Renal cortical epithelial cell (primary cell): ENCODE results near the gene SLC25A19. TPM values are rescaled to one million over a fixed set of nuclear protein-coding genes. Genes with fewer than 3 reads are reported as not detected.
"Not testable (repeated sequence)": the region's sequence is repeated elsewhere in the genome, so short reads cannot be mapped to it uniquely, and the experiment has no call there.

Experiments
- DNase-seq: peaks from one replicate; pipeline ENCODE4 v3.0.0-alpha.2; 2011; ENCODE audit warnings: low read depth
- total RNA-seq: library from RNA; depleted of rRNA; stranded (reverse); fragments of >200 nt; gene quantifications from 2 replicates; pipeline ENCODE4 v1.2.3, GENCODE V29; 2014

The SLC25A19 gene
- total RNA-seq, 1 donor from 2014 or later, result 5.6 TPM

DNA sequence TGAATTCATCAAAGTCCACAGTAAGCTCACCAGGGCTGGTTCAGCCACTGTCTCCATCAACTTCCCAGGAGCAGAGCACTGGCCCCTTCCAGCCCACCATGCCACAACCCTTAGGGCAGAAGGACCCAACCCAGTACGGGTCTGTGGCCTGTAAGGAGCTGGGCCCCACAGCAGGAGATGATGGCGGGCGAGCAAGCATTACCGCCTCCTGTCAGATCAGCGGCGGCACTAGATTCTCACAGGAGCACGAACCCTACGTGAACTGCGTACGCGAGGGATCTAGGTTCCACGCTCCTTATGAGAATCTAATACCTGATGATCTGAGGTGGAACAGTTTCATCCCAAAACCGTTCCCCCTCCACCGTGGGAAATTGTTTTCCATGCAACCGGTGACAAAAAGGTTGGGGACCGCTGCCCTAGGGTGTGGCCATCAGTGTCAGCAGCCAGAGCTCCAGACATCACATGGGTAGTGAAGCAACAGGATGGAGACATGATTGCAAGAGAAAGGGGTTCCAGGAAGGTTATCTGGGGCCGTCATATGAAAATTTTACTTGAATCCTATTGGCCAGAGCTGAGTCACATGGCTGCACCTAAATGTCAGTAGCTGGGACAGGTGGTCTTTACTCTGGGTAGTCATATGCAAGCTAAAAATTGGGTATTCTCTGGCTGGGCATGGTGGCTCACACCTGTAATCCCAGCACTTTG, 12.4 kb upstream of the SLC25A19 start:
- DNase-seq, result no peak

DNA sequence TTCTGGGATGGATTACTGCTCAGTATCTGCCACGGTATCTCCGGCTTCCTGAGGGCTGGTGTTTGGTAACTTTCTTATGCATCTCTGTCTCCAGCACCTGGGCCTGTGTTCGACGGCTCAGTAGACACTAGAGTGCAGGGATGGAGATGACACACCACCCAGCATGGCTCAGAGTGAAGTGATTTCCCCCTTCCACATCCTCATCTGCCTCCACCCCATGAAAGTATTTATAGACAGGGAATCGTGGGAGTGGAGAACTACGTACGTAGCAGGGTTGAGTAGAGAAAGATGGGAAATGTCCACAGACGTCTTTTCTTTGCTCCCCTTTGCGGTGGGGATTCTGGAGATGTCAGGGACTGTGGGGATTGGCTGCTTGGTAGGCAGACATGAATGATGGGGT, 11.8 kb upstream of the SLC25A19 start:
- DNase-seq, result no peak

DNA sequence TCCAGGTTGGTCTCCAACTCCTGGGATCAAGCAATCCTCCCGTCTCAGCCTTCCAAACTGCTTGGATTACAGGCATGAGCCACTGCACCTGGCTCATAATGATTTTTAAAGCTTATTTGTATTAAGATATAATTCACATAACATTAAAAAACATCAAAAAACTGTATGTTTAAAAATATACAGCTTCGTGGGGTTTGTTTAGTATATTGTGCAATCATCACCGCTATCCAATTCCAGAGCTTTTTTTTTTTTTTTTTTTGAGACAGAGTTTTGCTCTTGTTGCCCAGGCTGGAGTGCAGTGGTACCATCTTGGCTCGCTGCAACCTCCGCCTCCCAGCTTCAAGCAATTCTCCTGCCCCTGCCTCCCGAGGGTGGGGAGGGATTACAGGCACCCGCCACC, 11.0 kb upstream of the SLC25A19 start:
- no peak for DNase-seq

DNA sequence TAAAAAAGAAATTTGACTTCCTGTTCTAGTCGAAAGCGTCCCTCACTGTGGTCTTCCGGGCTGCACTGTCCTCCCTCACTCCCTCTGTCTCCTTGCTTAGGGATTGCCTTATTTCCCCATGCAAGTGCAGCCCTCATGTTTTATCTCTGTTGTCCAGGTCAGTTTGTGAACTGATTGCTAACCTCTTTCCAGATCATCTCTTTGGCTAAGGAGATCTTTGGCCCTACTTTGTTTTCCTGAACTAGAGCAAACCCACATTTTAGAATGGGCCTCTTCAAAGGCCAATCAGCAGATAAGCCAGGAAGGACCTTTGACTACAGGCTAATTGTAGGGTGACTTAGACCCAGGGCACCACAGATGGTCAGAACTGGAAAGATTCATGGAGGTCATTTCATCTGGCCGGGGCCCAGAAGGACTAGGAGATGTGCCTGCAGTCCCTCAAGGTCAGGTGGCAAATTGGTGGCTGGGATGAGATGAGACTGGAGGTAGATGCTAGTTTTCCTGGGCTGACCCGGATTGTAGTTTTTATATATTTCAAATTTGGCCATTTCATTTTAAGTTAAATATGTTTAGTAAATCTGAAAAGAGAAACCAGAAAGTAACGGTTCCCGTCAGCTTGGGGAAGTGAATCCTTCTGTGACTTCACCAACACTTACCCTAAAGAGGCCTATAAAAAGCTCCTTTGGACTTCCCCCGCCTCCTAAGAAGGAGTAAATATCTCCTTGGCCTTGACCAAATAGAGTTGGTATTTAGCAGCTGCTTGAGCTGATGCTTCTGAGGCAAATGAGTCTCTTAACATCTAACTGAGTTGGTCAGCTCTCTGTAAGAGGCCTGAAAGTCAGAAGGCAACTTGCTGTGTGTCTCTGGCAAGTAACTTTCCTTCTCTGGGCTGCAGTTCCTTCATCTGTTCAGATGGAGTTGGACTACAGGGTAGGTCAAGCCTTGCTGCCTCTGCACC, 6.2 kb upstream of the SLC25A19 start:
- no peak for DNase-seq

DNA sequence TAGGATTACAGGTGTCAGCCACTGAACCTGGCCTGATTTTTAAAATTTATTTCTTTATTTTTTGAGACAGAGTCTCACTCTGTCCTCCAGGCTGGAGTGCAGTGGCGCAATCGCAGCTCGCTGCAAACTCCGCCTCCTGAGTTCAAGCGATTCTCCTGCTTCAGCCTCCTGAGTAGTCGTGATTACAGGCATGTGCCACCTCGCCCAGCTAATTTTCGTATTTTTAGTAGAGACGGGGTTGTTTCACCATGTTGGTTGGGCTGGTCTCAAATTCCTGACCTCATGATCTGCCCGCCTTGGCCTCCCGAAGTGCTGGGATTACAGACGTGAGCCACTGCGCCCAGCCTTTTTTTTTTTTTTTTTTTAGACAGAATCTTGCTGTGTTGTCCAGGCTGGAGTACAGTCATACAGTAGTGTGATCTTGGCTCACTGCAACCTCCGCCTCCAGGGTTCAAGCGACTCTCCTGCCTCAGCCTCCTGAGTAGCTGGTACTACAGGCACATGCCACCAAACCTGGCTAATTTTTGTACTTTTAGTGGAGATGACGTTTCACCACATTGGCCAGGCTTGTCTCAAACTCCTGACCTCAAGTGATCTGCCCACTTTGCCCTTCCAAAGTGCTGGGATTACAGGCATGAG, 3.7 kb upstream of the SLC25A19 start:
- not testable (repeated sequence) for DNase-seq

DNA sequence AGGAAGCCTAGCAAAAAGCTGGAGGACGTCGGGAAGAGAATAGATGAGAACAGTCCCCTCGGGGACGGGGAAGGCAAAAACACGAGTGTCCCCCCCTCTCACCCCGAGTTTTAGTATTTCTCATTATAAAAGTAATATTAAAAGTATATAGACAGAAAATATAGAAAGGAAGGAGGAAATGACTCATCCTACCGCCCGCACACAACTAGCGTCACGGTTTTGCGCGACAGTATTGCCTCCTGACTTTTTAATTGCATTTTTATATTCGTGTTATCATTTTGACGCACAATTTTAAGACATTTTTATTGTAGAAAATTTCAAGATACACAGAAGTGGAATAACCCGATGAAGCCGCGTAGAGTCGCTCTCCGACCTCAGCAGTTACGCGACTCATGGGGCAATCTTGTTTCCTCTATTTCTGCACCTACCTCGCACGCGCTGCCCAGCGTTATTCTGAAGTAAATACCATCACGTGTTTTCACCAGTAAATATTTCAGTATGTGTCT, 652 bp upstream of the SLC25A19 start:
- DNase-seq, result peak; percentile 37

DNA sequence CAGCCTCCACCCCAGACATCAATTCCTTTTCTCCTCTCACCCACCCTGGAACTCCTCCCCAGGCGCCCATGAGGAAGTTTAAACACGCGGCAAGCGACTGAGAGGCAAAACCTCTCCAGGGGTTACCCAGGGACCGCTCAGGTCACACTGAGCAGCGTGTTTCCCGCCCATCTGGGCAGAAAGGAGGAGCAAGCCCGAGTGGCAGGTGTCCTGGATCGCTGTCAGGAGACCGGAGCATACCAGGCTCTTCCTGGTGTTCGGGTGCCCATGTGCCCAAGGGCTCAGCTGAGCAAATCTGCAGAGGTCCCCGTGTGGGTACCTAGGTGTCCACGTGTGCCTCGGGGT, 491 bp downstream of the SLC25A19 start:
- DNase-seq, result peak; percentile 18

DNA sequence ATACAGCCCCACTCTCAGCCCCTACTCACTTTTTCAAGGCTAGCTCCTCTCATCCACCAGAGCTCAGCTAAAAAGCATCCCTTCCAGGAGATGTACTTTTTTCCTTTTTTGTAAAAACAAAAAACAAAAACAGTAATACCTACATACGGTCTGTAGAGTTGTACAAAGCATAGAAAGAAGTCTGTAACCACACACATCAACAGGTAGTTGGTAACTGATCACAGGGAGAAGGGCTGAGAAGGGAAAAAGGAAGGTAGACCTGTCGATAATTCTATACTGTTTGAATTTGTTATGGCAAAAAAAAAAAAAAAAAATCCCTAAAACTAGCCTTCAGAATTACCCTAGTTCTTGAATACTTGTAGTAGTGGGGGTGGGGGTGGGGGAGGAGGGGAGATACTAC, 874 bp downstream of the SLC25A19 start:
- no peak for DNase-seq

DNA sequence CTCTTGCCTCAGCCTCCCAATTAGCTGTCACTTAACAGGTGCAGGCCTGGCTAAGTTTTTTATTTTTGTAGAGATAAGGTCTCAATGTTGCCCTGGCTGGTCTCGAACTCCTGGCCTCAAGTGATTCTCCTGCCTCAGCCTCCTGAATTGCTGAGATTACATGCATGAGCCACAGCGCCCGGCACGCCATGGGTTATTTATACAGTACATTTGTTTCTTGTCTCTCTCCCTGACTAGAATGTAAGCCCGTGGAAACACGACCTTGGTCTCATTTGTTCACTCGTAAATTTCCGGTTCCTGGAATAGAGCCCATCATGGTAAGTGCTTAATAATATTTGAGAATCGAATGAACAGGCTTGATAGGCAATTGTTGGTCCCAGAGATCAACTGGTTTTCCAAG, 2.0 kb downstream of the SLC25A19 start:
- DNase-seq, result no peak

DNA sequence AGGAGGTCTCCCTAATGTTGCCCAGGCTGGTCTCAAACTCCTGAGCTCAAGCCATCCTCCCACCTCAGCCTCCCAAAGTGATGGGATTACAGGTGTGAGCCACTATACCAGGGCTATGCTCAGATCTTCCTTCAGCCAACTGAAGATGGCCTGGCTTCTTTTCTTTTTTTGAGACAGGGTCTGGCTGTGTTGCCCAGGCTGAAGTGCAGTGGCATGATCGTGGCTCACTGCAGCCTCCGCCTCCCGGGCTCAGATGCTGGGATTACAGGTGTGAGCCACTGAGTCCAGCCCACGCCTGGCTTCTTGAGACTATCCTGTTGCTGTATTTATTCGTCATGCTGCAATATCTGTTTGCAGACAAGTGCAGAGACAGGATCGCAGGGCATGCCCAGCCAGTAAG, 4.1 kb downstream of the SLC25A19 start:
- DNase-seq, result no peak

DNA sequence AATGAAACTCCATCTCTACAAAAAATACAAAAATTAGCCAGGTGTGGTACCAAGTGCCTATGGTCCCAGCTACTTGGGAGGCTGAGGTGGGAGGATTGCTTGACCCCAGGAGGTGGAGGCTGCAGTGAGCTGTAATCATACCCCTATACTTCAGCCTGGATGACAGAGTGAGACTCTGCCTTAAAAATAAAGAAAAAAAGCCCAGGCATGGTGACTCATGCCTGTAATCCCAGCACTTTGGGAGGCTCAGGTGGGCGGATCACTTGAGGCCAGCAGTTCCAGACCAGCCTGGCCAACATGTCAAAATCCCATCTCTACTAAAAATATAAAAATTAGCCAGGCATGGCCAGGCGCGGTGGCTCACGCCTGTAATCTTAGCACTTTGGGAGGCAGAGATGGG, 9.0 kb downstream of the SLC25A19 start:
- DNase-seq, result not testable (repeated sequence)

DNA sequence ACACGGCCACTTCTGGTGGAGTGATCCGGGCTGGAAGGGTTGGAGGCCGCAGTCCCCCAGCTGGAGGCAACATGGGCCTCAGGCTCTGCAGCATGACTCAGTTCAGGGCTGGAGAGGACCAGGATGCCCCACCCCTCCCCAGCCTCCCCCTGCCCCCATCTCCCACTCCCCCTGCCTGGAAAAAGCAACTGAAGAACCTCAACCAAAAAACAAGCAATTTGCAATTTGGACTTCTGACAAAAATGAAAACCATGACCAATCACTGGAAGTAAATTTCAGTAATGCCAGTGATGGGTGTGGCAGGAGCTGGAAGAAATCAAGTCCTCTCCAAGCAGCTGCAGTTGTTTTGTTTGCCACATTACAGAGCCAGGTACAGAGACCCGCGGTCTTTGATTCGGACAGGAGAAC, 11.6 kb downstream of the SLC25A19 start:
- DNase-seq, result peak; percentile 46

DNA sequence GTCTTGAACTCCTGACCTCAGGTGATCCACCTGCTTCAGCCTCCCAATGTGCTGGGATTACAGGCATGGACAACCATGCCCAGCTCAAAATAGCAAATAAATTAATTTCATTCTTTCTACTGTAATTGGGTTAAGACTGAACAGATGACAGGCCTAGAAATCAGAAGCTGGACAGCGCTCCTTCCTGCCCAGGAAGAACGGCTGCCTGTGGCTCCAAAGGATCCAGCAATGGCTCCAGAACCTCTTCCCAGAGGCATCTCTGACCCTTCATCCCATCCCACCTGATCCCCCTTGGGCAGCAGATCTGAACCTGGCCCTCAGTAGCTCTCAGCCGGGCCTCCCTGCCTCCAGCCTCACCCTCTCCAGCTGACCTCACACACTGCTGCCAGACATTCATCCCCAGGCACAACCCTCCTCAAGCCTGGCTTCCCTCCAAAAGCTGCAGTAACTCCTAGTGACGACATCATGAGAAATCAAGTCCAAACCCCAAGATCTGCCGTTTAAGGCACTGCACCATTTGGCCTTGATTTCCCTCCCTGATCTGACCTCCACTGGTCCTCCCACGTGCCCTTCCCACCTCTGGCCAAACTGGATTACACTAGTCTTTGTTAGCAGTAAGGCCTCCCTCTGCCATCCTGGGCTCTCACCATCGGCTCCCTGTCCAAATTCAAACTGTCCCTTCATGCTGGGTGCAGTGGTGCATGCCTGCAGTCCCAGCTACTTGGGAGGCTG, 15.1 kb downstream of the SLC25A19 start:
- DNase-seq, result no peak

DNA sequence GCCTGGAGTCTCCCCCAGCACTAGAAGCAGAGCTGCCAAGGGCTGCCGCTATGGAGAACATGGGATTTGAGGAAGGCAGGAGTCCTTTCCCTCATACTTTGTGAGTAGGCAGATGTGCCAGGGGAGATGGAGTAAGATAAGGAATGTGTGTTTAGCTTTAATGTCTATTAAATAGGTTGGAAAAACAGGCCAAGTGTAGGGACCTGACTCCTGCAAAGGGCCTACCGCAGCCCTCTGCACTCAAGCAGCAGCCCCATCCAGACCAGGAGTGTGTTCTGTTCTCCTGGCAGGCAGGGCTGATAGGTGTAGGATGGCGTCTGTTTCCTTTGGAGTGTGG, 16.4 kb downstream of the SLC25A19 start:
- DNase-seq, result no peak

DNA sequence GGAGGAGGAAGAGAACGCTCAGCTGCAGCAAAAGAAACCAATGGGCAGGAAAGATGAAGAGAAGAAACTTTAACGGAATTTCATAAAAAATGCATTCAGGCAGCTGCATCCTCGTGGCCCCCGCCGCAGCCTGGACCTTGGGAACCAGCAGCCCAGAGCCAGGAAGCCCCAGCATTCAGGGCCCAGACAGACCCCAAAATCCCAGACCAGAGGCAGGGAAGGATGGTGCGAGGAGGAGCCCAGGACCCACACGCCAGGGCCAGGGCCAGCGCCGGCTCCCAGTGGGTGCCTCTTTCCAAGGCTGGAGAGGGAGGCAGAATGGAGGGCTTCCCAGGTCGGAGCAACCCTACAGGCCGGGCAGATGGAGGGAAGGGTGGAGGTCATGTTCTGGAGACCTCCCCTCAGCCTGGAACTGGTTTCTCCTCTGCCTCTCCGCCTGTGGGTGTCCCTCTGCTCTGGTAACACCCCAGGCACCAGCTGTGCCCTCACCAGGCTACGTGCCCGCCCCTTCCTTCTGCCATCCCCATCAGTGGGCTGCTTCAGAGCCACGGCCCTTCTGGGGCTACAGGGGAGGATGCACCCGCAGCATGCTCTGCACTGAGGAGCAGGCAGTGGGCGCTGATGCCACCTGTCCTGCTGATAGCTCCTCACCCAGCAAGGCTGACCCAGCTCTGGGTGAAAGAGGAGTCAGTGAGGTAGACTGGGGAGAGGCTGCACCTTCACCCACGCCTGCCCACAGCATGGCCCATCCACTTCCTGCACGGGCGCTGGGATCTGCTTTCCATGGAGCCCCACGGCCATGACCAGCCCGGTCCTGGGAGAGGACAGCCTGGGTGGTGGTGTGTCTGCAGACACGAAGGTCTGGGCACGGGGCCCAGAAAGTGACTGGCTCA, 17.0 kb downstream of the SLC25A19 start:
- no peak for DNase-seq

DNA sequence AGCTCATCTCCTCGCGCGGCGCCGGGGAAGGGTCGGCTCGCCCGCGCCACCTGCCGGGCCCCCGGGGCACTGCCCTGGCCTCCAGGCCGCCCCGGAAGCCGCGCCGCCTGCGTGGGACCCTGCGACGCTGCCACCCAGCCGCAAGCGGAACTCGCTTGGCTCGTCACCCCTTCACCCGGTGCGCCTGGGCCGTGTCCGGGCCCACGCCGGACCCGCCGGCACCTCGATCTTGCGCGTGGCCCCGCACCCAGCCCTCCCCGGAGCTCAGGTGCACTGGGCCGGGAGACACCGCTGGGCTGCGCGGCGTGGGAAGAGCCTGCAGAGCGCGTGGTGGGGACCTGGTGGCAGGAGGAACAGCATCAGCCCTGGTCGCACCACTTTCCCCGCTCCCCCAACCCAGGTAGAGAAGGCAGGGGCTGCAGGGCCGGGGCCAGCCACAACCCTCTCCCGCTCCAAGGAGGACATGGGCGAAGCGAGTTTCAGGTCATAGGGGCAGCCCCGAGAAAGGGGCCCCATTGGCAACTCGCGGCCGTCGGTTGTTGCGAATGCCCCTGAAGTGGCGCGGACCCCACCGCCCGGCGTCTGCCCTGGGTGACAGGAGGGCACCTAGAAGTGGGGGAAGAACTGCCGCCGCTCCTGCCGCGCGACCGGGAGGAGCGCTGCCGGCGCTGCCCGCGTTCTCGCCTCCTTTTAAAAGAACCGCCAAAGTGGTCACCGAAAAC, 17.8 kb downstream of the SLC25A19 start:
- no peak for DNase-seq

DNA sequence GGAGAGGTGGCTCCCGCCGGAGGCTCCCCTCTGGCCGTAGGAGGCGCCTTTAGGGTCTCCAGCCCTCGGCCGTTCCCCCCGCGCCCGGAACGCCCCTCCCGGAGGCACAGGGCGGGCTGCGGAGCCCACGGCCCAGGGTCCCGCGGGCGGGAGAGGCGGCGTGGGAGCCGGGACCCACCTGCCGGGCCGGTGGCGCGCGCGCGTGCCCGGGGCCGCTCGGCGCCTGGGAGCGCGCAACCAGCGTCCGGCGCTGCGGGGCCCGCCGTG, 18.3 kb downstream of the SLC25A19 start, which contains the start of gene MIF4GD:
Gene MIF4GD, minus strand, starts transcription at position 266 of the 267 bp plus-strand sequence. CDS start 1,036 bp downstream, outside the sequence.
- DNase-seq, result no peak

DNA sequence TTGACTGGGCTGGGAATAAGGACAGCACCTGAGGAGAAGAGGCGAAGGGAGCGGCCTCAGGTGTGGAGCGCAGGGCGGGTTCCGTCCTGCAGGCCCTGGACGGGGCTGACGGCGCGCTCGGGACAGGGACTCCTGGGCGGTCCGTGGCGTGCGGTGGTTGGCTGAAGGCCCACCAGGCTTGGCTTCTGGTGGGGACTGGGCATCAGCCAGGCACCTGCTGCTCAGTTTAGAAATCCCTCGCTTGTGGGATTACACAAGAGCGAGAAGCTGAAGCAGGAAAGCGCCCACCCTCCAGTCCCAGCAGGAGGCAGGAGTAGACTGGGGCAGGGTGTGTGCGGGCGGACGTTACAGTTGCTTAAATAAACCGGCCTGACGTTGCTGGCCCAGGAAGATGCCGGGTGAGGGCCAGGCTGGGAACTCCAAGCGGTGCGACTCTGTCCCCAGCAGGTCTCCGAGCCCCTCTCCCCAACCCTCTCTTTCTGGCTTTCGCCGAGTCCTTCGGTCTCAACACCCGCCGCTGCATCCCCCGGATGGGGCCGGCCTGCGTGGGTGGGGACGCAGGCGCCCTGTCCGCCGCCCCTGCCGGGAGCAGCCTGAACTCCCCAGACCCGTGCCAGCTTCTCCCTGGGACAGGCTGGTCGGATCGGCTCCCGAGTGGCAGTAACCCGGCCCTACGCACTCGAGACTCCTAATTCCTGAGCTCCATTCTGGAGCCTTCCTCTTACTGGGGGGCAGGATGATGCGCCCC, 18.8 kb downstream of the SLC25A19 start:
- peak; percentile 74 for DNase-seq

DNA sequence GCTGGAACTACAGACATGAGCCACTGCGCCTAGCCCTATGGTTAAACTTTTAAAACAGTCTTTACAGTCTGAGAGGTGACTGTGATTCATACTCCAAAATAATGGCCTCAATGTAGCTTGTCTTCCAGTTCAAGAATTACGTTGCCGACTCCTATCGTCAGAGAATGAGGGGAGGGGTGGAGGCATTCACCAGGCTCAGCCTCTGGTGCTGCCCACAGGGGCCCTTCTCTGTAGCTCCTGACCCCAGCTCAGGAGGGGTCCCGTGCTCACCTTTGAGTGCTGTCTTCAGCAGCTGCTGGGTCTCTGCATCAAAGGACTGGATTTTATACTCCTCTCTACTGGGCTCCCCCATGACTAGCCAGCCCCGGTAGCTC, 19.4 kb downstream of the SLC25A19 start:
- DNase-seq, result no peak
